Measurements from ENCODE around the gene TCEA3.

Gene TCEA3

GRCh38 chr1:23421343-23421742 is 3.2 kb downstream of the TCEA3 start:
- DNase-seq (ENCODE audit: low read depth), result no peak

GRCh38 chr1:23420778-23421177 is 3.8 kb downstream of the TCEA3 start:
- no peak for DNase-seq (ENCODE audit: low read depth)

GRCh38 chr1:23419180-23419579 is 5.4 kb downstream of the TCEA3 start:
- DNase-seq (ENCODE audit: low read depth), result no peak

GRCh38 chr1:23417570-23417969 is 7.0 kb downstream of the TCEA3 start:
- no peak for DNase-seq (ENCODE audit: low read depth)

GRCh38 chr1:23416964-23417363 is 7.6 kb downstream of the TCEA3 start:
- no peak for DNase-seq (ENCODE audit: low read depth)

- DNase-seq (ENCODE audit: low read depth), result no peak
Observed at GRCh38 chr1:23408797-23409290, 15.7 kb downstream of the TCEA3 start.

- no peak for DNase-seq (ENCODE audit: low read depth)
Observed at GRCh38 chr1:23407016-23407630, 17.4 kb downstream of the TCEA3 start.

- no peak for DNase-seq (ENCODE audit: low read depth)
Observed at GRCh38 chr1:23405946-23406345, 18.6 kb downstream of the TCEA3 start.

- DNase-seq (ENCODE audit: low read depth), result peak; percentile 34
Observed at GRCh38 chr1:23403735-23404486, 20.6 kb downstream of the TCEA3 start.

- DNase-seq (ENCODE audit: low read depth), result no peak
Observed at GRCh38 chr1:23403355-23403734, 21.2 kb downstream of the TCEA3 start.

GRCh38 chr1:23403038-23403336 is 21.6 kb downstream of the TCEA3 start:
- no peak for DNase-seq (ENCODE audit: low read depth)

GRCh38 chr1:23402286-23403037 is 22.1 kb downstream of the TCEA3 start:
- DNase-seq (ENCODE audit: low read depth), result no peak

- DNase-seq (ENCODE audit: low read depth), result no peak
Observed at GRCh38 chr1:23401313-23401712, 23.2 kb downstream of the TCEA3 start.

GRCh38 chr1:23400324-23401114 is 24.0 kb downstream of the TCEA3 start:
- DNase-seq (ENCODE audit: low read depth), result no peak

- no peak for DNase-seq (ENCODE audit: low read depth)
Observed at GRCh38 chr1:23399229-23399628, 25.3 kb downstream of the TCEA3 start.

- no peak for DNase-seq (ENCODE audit: low read depth)
Observed at GRCh38 chr1:23397908-23398307, 26.6 kb downstream of the TCEA3 start.

- DNase-seq (ENCODE audit: low read depth), result no peak
Observed at GRCh38 chr1:23396380-23396779, 28.2 kb downstream of the TCEA3 start.

- no peak for DNase-seq (ENCODE audit: low read depth)
Observed at GRCh38 chr1:23395849-23396248, 28.7 kb downstream of the TCEA3 start.

GRCh38 chr1:23395154-23395724 is 29.3 kb downstream of the TCEA3 start:
- DNase-seq (ENCODE audit: low read depth), result no peak

- DNase-seq (ENCODE audit: low read depth), result no peak
Observed at GRCh38 chr1:23394684-23395083, 29.9 kb downstream of the TCEA3 start.

GRCh38 chr1:23394181-23394580 is 30.4 kb downstream of the TCEA3 start:
- no peak for DNase-seq (ENCODE audit: low read depth)

- no peak for DNase-seq (ENCODE audit: low read depth)
Observed at GRCh38 chr1:23393706-23394105, 30.8 kb downstream of the TCEA3 start.
